Limb (tissue), 2 donors: ENCODE results near the gene KCNK15.
"Not testable (repeated sequence)": the region's sequence is repeated elsewhere in the genome, so short reads cannot be mapped to it uniquely, and the experiment has no call there.

Experiments
- DNase-seq, 2 donors: peaks; one replicate each; pipeline ENCODE4 v3.0.0-alpha.2; 2016; ENCODE audit errors: extremely low spot score in 2 of 2

KCNK15 gene

DNA sequence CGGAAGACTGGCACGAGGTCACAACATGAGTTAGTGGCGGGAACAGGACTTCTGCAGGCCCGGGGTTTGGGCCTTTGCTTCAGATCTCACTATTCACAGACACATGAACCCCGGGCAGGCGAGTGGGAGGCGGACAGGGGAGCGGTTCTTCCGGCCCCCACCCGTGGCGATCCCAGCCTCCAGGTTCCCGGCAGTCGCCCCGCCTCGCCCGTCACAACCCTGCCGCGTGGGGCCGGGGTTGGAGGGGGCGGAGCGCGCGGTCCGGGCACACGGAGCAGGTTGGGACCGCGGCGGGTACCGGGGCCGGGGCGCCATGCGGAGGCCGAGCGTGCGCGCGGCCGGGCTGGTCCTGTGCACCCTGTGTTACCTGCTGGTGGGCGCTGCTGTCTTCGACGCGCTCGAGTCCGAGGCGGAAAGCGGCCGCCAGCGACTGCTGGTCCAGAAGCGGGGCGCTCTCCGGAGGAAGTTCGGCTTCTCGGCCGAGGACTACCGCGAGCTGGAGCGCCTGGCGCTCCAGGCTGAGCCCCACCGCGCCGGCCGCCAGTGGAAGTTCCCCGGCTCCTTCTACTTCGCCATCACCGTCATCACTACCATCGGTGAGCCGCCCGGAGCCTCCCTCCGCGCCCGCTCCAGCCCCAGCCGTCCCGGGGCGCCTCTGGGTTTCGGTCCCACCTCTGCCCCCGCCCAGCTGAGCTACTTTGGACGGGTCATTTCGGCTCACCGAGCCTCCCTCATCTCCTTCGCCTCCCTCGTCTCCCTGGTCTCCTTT lies at the start of gene KCNK15:
KCNK15 (plus strand) TSS at position 268 of the 769 bp plus-strand sequence; CDS start at position 314, 46 bp downstream.
- peak in 1 of 2 donors; percentile 63 for DNase-seq

DNA sequence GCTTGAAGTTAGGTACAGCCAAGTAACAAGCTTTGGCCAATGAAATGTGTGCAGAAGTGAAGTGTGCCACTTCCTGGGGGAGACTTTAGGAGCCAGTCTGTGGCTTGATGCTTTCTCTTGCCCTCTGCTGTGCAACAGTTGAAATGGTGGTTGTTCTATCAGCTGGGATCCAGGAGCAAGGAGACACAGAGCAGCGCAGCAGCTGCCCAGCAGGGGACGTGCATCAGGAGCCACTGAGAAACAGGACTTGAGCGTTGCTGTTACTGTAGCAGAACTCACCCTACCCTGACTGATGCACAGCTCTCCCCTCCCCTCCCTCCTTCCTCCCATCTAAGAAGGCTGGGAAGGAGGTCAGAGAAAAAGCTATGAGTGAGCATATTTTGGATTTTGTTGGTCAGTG lies 49.4 kb upstream of the KCNK15 start:
- DNase-seq: no peak

DNA sequence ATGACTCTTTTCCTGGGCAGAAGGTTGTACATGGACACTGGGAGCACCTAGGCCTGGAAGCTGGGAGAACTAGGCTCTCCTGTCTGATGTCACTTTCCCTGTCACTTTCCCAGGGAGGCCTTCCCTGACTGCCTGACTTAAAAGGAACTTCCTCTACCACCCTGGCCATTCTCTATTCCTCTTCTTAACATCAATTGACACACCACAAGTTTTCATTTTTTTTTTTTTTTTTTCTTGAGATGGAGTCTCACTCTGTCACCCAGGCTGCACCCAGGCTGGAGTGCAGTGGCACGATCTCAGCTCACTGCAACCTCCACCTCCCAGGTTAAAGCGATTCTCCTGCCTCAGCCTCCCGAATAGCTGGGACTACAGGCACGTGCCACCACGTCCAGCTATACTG lies 48.6 kb upstream of the KCNK15 start:
- DNase-seq: not testable (repeated sequence)

DNA sequence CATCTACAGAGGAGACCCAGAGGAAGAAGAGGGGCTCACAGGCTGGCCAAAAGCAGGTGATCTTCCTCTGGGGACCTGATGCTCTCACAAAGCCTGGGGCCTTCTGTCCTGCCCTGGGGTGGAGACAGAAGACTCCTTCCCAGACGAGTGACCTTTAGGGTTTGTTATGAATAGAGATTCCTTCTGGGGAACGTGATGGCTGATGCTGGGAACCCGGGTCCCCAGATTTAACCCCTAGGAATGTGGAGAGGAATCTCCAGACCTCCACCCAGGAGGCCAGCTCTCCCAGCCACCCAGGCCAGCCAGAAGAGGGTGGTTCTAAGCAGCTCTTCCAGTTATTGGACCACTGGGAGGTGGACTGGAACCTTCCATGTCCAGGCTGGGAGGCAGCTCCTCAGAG lies 47.3 kb upstream of the KCNK15 start:
- DNase-seq: no peak

DNA sequence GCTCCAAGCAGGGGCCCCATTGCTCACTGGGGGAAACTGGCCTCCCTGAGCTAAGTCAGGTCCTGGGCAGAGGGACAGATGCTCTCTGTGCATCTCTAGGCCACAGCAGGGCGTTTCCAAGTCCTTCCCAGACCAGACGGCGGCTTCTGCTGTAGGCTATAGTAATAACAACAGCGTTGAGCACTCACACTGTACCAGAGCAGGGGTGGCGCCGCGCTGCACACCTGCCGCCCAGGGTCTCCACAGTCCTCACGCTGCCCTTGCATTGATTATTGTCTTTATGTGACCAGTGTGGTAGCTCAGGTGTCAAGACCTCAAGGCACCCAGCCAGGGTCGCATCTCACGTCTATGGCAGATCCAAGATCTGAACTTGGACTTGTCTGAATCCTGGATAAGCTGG lies 45.4 kb upstream of the KCNK15 start:
- no peak for DNase-seq

DNA sequence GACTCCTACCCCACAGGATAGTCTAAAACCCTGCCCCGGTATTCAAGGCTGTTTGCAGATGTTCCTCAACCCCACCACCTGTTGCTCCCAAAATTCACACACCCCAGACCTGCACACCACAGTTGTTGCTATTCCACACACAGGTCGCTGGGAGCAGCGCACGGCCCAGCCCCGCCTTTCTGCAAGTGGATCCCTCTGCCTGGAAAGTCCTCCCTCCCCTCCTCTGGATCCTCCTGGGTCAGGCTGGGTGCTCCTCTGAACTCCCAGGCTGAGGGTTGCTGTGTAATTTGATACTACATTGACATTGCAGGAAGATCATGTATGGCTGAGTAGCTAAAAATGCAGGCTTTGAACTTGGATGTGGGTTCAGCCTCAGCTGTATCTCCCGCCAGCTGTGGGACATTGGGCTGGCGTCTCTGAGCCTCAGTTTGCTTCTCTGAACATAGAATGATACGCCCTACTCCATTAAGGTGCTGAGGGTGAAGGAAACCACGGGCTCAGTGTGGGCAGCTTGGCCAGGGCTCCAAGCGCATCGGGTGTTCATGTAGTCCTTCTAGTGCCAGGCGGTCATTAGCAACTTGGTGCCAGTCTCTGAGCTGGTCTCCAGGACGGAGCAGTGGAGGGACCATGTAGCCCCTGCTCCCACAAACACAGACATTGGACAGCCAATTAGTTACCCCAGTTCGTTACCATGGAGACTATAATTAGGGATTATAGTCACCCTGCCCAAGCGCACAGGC lies 44.4 kb upstream of the KCNK15 start:
- DNase-seq: no peak

DNA sequence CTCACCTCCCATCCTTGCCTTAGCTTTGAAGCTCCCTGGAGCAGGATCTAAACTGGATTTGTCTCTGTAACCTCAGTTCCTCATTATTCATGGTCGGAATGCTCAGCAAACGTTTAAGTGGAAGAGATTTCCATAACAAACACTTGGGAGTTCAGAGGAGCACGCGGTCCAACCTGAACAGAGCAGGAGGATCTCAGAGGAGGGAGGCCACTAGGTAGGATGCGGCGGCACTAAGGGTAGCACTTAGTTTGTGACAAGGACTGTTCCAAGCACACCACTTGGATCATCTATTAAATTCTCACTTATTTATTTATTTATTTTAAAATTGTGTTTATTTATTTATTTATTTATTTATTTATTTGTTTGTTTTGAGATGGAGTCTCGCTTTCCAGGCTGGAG lies 43.8 kb upstream of the KCNK15 start:
- no peak for DNase-seq

DNA sequence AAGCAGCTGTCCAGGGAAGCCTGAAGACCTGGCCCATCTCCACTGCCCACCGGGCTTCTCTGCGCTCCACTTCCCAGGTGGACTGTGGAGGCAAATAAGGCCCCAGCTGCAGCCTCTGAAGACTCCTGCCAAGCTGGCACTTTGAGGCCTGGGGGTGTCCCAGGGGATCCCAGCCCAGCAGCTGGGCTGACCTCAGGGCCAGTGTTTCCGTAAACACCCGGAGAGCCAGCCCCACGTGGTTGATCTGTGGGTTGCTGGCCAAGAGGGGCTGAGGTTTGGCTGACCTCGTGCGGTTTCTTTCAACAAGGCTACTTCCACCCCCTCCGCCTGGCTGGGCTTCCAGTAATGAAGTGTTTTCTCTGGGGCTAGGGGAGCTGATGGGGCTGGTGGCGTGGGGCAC lies 42.9 kb upstream of the KCNK15 start:
- peak; percentile 47 to 70 for DNase-seq

DNA sequence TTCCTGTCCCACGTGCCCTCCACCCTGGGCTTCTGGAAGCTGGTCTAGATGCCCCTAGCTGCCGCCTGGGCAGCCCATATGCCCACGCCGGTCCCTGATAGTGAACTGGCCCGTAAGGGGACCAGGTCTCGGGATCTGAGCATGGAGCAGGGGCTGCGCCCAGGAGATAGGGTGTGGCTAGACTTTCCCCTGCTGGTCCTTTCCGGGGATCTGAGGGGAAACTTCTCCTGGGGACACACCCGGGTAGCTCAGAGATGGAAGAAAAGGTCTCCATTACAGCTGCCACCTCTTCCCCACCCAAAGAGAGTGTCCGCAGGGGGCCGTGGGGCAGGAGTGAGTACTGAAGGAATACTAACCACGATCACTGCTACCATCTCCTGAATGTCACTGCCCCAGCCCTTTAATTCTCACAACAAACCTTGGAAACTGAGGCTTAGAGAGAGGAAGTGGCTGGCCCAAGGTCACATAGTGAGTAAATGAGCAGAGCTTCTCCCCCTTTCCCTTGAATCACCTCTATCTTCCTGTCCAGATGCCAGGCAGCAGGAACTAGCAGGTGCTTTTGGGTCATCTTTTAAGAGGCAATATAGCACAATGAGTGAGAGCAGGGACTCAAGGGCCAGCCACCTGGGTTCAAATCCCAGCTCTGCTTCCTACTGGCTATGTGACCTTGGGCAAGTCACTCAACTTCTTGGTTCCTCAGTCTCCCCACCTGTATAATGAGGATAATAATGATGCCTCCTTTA lies 42.3 kb upstream of the KCNK15 start:
- peak in 1 of 2 donors; percentile 9 for DNase-seq

DNA sequence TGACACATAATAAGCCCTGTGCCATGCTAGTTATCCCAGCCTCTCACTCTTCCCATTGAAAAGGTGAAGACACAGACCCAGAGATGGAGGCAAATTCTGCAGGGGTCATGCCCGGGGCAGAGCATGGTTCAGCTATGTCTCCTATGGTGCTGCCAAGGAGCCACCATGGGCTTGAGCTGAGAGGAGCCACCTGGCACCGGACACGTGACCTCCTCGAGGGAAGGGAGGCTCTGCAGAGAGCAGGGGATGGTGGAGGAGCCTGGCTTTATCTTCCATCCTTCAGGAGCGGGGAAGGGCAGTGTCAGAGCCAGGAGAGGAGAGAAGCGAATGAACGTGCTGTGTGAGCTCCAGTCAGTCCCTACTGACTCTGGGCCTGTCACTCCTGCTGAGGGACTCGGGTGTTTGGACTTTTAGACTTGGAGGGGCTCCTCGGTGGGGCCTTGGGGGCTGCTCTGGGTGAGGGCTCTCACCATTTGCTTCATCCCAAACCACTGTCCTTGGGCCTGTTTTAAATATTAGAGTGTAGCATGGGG lies 41.6 kb upstream of the KCNK15 start:
- peak in 1 of 2 donors; percentile 21 for DNase-seq

DNA sequence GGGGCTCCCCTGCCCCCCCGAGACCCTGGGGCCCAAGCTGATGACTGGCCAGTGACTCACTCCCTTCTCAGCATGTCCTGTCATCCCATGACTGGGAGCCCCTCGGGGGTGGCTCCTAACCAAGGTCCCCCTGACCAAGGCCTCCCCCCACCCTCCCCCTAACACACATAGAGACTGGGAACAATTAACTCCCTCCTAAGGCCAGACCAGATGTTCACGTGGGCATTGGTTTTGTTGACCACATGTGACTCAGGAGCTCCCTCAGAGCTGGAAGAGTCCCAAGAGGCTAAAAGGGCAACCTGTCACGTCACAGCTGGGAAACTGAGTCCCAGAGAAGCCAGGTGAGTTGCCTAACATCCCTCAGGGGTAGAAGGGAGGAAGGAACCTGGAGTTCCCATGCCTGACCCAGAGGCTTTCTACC lies 41.1 kb upstream of the KCNK15 start:
- no peak for DNase-seq

DNA sequence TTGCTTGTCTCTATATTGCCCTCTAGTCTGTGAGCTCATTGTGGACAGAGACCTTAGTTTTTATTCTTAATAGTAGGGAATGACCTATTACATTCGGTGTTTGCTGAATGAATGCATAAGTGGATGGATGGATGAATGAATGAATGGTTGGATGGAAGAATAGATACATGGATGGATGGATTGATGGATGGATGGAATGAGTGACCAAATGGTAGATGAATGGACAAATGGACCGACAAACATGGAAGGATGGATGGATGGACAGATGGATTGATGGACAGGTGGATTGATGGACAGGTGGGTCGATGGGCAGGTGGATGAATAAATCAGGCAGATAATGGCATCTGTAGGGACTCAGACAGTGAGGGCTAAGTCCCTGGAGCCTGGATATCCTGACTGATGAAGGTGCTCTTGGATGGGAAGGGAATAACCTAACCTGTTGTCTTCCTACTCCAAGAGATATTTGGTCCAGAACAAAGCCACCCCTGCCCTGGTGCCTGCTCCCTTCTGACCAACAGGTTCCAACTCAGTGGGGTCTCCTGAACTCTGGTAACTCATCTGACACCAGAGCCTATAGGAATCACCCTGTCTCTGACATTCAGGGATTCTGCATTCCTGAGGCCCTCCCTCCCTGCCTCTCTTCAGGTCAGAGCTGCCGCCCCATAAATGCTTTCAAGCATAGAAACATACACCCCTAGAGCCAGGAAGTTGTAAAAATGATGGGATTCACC lies 40.1 kb upstream of the KCNK15 start:
- DNase-seq: no peak

DNA sequence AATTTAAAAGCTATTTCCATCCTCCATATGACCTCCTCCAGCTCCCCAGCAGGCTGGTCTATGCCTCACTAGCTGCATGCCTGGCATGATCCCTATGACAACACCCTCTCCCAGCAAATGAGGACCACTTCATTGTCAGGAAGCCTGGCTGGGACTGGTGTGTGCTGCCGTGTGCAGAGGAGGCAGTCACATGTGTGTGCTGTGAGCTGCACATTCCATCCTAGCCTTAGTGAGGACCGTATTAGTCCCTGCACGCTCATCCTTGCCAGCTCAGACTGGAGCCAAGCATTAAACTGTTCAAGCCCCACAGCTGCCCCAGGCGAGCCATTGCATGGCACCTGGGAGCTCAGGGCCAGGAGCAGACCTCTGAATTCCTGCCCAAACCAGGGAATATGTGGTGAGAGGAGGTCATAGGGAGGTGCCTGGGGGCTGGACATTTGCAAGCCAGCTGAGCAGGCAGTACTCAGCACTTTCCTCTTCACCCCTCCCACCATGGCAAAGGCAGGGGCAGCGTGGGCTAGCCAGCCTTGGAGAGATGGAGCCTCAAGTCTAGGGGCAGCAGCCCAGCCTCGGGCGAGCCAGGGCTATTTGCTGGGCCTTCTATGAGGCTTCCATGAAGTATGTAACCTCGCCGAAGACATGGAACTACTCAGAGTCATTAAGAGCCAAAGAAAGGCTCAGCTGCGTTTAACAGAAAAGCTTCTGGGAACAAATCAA lies 39.2 kb upstream of the KCNK15 start:
- DNase-seq: peak in 1 of 2 donors; percentile 59

DNA sequence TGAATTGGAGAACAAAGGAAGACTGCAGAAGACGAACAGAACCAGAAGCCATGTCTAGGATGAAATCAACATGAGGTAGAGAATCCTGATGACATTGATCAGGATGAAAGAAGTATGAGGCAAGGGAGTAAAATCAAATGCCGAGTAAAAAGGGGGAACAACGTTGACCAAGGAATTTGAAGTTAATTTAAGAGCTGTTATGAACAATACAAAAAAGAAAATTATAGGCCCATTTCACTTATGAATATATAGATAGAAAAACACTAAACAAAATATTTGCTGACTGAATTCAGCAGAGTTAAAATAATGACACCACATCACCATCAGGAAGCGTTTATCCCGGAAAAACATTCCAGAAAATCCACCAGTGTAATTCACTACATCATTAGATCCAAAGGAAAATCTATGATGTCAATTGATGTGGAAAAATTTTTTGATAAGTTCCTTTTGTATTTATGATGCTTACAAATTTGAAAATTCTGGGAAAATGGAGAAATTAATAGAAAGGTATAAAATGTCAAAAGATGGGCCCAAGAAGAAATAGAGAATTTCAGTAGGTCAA lies 38.6 kb upstream of the KCNK15 start:
- no peak for DNase-seq

DNA sequence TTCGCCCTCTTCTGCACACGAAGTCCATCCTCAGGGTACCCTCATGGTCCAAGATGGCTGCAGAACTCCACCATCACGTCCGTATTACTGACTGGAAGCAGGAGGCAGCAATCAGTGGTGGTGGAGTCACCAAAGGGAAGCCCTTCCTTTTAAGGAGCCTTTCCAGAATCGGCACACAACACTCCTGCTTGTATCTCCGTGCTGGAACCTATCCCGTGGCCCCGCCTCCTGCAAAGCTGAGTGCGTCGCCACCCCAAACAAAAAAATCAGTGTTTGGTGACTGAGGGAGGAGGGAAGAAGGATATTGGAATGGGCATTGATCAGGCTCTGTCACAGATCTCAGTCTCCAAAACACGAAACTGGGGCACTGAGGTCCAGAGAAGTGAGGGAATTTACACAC lies 36.3 kb upstream of the KCNK15 start:
- DNase-seq: no peak

DNA sequence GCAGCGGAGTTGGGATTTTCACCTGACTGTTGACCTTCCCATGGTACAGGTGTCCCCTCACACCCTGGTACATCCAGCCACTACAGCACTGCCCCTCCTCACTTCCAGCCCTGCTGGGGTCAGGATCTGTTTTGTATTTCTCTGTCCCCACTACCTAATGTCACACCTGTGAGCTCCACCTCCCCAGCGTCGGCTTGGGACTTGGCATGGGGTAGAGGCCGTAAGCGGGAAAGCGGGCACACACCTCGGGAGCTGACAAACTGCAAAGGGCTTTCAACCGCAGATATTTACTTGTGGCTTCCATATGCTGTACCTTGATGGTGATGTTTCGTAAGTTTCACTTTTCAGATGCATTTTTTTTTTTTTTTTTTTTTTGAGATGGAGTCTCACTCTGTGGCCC lies 35.9 kb upstream of the KCNK15 start:
- DNase-seq: no peak

DNA sequence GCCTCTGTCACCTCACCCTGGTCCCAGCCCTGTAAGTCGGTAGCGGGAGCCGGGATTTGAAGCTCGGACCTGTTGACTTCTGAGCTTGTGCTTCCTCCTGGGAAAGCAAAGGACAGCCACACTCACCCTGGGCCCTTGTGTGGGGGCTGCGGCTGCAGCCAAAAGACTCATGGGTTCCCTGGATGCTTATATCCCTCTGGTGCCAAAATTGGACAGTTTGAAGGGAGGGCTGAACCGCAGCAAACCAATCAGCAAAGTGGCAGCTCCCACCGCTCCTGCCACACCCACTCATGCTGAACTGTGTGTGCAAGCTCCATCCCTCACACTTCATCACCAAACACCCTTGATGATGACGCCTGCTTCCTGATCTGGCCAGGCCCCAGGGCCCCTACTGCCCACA lies 34.4 kb upstream of the KCNK15 start:
- no peak for DNase-seq

DNA sequence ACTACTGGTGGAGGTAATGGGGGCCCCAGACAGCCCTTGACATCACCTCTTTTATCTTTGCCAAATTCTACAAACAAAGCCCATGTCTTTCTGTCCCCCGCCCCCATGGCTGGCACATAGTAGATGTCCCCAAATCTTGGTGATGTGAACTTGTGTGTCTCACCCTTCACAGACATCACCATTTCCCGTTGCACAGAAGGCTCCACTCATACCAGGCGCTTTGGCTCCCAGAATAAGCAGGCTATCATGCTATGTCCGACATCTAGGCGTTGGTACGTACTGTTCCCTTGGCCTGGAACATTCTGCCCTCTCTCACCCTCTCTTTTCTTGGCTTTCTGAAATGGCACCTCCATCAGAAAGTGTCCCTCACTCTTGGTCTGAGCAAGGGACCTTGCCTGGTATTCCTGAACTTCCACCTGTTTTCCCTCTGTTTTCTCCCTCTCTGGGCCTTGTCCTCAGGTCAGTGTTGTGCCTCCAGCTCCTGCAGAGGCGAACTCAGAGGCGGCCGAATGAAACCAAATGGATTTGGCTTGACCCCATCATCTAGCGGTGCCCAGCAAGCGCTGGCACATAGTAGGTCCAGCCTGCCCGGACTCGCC lies 31.5 kb upstream of the KCNK15 start:
- DNase-seq: no peak

DNA sequence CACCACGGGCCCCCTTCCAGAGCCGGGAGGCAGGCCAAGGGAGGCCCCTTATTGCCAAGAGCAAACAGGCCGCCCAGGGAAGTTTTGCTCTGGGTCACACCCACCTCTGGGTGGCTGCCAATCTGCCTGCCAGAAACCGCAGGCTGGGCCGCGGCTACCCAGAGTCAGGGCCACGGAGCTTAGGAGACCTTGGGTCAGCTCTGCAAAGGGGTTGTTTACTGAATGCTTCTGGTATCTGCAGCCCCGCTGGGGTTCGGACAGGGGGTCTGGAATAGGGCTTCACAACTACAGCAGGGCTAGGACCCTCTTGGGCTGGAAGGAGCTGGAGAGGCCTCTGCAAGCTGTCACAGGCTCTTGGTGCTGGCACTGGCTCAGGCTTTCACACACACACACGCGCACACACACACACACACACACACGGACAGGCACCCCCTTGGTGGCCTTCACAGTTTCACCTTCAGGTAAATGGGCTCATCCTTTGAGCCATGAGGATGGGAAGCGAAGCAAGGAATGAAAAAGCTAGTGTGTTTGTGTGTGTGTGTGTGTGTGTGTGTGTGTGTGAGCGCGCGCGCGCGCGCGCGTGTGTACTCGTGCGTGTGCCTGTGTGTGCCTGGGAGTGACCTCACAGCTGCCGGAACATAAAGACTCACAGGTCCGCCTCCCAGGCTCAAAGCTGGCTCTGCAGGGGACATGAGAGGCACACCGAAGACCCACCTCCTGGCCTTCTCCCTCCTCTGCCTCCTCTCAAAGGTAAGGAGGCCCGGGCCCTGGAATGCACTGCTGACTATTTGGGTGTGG lies 30.8 kb upstream of the KCNK15 start, which contains the start of gene CCN5:
CCN5 (plus strand) TSS at position 669 of the 798 bp plus-strand sequence; CDS start at position 691, 22 bp downstream.
- peak; percentile 61 to 78 for DNase-seq
